ENCODE results near the gene ADAD2. TPM values are rescaled to one million over a fixed set of nuclear protein-coding genes. Genes with fewer than 3 reads are reported as not detected.

ADAD2 gene
- polyA plus RNA-seq (2011; rRNA removed) (not detected in 2 replicates), polyA minus RNA-seq (2011; rRNA and poly(A)+ RNA removed) (not detected in 2 replicates)

DNA sequence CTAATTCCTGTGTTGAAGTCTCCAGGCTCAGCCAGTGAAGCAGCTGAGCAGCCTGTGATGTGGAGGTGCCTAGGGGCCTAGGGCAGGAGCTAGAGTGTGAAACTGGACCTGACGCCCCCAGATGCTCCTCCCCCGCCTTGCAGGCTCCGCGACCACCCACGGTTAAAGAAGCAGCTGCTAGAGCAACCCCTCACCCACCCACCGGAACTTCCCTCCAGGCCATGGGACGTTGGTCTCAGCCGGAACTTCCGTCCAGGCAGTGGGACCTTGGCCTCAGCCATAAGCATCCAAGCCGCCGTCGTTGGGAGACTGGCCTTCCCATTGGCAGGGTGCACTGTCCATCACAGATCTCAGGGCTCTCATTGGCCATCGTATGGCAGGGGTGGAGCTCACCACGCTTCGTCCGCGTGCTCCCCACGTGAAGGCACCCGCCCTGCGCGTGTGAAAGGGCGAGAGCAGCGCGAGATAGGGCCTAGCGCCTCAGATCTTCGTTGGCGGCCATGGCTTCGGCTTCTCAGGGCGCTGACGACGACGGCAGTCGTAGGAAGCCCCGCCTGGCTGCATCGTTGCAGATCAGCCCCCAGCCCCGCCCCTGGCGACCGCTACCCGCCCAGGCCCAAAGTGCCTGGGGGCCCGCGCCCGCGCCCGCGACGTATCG is at the start of gene ADAD2:
ADAD2 (plus strand) TSS at position 427 of the 658 bp plus-strand sequence; CDS start at position 501, 74 bp downstream.
- no peaks in the 10 kb centered on the region for H3K36me3 ChIP-seq (ENCODE audit: control insufficient read depth, insufficient read depth, low read length)
- ChIA-PET CTCF (no interaction called here), POLR2A (no interaction called here)
- TF ChIP-seq CTCF (IDR thresholded peaks at IDR 0.05; ENCODE audit: insufficient read depth, low read depth, low read length): no peak
- no peak for DNase-seq (ENCODE audit: low read depth)
- H3K4me3 ChIP-seq (ENCODE audit: low read depth, low read length): no peak within 1 kb of the TSS
- peaks cover 3% of the 10 kb centered on the region; the same call in 1 of the 2 replicates for H3K27me3 ChIP-seq (ENCODE audit: control insufficient read depth, insufficient read depth, low read length)

- TF ChIP-seq CTCF (IDR thresholded peaks at IDR 0.05; ENCODE audit: insufficient read depth, low read depth, low read length): no peak
- Histone ChIP-seq H3K27me3 (ENCODE audit: control insufficient read depth, insufficient read depth, low read length) (peaks cover 2% of the 10 kb centered on the region; the same call in 1 of the 2 replicates), H3K36me3 (ENCODE audit: control insufficient read depth, insufficient read depth, low read length) (no peaks in the 10 kb centered on the region), H3K4me3 (ENCODE audit: low read depth, low read length) (no peak overlapping the region)
- ChIA-PET POLR2A (no interaction called here), CTCF (interaction anchor here (0.7 kb wide), 1 partner anchor 161 kb away, joined by 3 read pairs; no protein-coding TSS in a partner anchor)
- DNase-seq (ENCODE audit: low read depth): no peak
Observed at GRCh38 chr16:84143081-84143480, 47.9 kb upstream of the ADAD2 start.

DNA sequence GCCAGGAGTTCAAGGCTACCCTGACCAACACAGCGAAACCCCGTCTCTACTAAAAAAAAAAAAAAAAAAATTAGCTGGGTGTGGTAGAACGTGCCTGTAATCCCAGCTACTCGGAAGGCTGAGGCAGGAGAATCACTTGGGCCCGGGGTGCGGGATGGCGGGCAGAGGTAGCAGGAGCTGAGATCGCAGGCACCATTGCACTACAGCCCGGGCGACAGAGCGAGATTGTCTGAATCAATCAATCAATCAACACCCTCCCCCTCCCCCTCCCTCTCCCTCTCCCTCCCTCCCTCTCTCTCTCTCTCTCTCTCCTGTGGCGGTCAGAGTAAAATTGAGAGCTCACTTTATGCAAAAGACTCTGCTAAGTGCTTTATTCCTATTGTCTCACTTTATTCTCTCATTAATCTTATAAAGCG is 47.2 kb upstream of the ADAD2 start:
- no peaks in the 10 kb centered on the region for H3K36me3 ChIP-seq (ENCODE audit: control insufficient read depth, insufficient read depth, low read length)
- POLR2A ChIA-PET: no interaction called here
- DNase-seq (ENCODE audit: low read depth): no peak
- CTCF ChIA-PET: no interaction called here
- TF ChIP-seq CTCF (IDR thresholded peaks at IDR 0.05; ENCODE audit: insufficient read depth, low read depth, low read length): no peak
- peak overlapping the region; percentile 98 for H3K4me3 ChIP-seq (ENCODE audit: low read depth, low read length)
- H3K27me3 ChIP-seq (ENCODE audit: control insufficient read depth, insufficient read depth, low read length): peaks cover 2% of the 10 kb centered on the region; the same call in 1 of the 2 replicates

- peak; percentile 35 for TF ChIP-seq CTCF (IDR thresholded peaks at IDR 0.05; ENCODE audit: insufficient read depth, low read depth, low read length)
- Histone ChIP-seq H3K4me3 (ENCODE audit: low read depth, low read length) (peak overlapping the region; percentile 98), H3K27me3 (ENCODE audit: control insufficient read depth, insufficient read depth, low read length) (peaks cover 2% of the 10 kb centered on the region; the same call in 1 of the 2 replicates), H3K36me3 (ENCODE audit: control insufficient read depth, insufficient read depth, low read length) (no peaks in the 10 kb centered on the region)
- CTCF ChIA-PET: interaction anchor here (0.9 to 1.2 kb wide), 2 partner anchors 27 to 60 kb away, joined by 3 to 5 read pairs; partner anchors contain the start of gene MBTPS1
- DNase-seq (ENCODE audit: low read depth): no peak
- POLR2A ChIA-PET: no interaction called here
Observed at GRCh38 chr16:84144209-84144858, 46.6 kb upstream of the ADAD2 start.
